HepG2 (cell line): ENCODE results near the gene CHKB. TPM values are rescaled to one million over a fixed set of nuclear protein-coding genes. Genes with fewer than 3 reads are reported as not detected.

Source experiments
- AHDC1 ChIP-seq: sonication (generic); formaldehyde crosslinking; IDR thresholded peaks from 2 replicates; pipeline ENCODE4 v1.5.1; 2020; ENCODE audit warnings: mild to moderate bottlenecking, missing genetic modification reagents, borderline replicate concordance
- ARID5B ChIP-seq: IDR thresholded peaks from 2 replicates; pipeline ENCODE4 v1.4.0; 2020; ENCODE audit warnings: mild to moderate bottlenecking, missing genetic modification reagents
- MNT ChIP-seq: fragments of 450-650 bp; IDR thresholded peaks from 2 replicates; pipeline ENCODE4 v1.6.1; 2016
- NFAT5 ChIP-seq: sonication (generic); formaldehyde crosslinking; IDR thresholded peaks from 2 replicates; pipeline ENCODE4 v1.4.0; 2020; ENCODE audit warnings: missing genetic modification reagents
- PBX3 ChIP-seq: sonication (generic); formaldehyde crosslinking; IDR thresholded peaks from 2 replicates; pipeline ENCODE4 v1.8.1; 2023; ENCODE audit warnings: missing genetic modification reagents, inconsistent platforms, borderline replicate concordance
- PHF8 ChIP-seq: sonication (generic); formaldehyde crosslinking; IDR thresholded peaks from 2 replicates; pipeline ENCODE4 v1.5.0; 2020; ENCODE audit warnings: missing genetic modification reagents
- PTBP1 ChIP-seq: fragments of 200-400 bp; formaldehyde crosslinking; IDR thresholded peaks from 2 replicates; pipeline ENCODE4 v1.6.1; 2018; ENCODE audit warnings: low read length, low read depth; ENCODE audit not compliant: poor library complexity, severe bottlenecking
- SNAPC2 ChIP-seq: sonication (generic); formaldehyde crosslinking; IDR thresholded peaks from 2 replicates; pipeline ENCODE4 v1.8.1; 2022; ENCODE audit warnings: mild to moderate bottlenecking, missing genetic modification reagents
- TEAD3 ChIP-seq: optimal IDR thresholded peaks from 2 replicates; pipeline ENCODE3; 2016; ENCODE audit warnings: borderline replicate concordance
- polyA plus RNA-seq, 8 experiments: library from polyadenylated mRNA; depleted of rRNA in 3 of 8; stranded (reverse) in 7 of 8; unstranded in 1 of 8; fragments of >200 nt; fragmentation: Illumina TruSeq in 4 of 8; extraction: Trizol in 4 of 8; gene quantifications; 2 replicates each; pipeline versions ENCODE4 v1.2.1 to v1.2.3, GENCODE V29; 2011 to 2016; ENCODE audit warnings: low read depth in 4 of 8, missing spikeins in 1 of 8, mixed read lengths in 1 of 8; ENCODE audit not compliant: insufficient read depth in 1 of 8
- total RNA-seq, 5 experiments: library from RNA; depleted of rRNA; stranded (reverse); fragments of >200 nt; fragmentation: Illumina TruSeq; extraction: Trizol; gene quantifications; 2 replicates each; pipeline ENCODE4 v1.2.3, GENCODE V29; 2016; ENCODE audit warnings: low read depth in 1 of 5

Gene CHKB
- total and polyA plus RNA-seq, 2 of the 13 experiments (the other 11 are each of a cell fraction or from before 2014, with no cell fraction given), result 24.5 to 42.7 TPM

- TF ChIP-seq NFAT5 (no peak), PBX3 (CRISPR knock-in tag) (no peak), PTBP1 (no peak), ARID5B (CRISPR knock-in tag) (no peak), AHDC1 (CRISPR knock-in tag) (no peak), PHF8 (CRISPR knock-in tag) (no peak), TEAD3 (peak; percentile 40), SNAPC2 (CRISPR knock-in tag) (no peak), MNT (peak; percentile 67)
These were observed 38.1 kb upstream of the CHKB start (continued) for GRCh38 chr22:50620593-50621355.
